22Rv1 (cell line): ENCODE results near the gene WDR35.

Experiments used
- H3K27ac ChIP-seq: fragments of 450-650 bp; 2 replicates; pipeline ENCODE4 v1.5.1; 2017
- CTCF ChIP-seq: fragments of 450-650 bp; IDR thresholded peaks from 2 replicates; pipeline ENCODE4 v1.5.1; 2017; ENCODE audit warnings: mild to moderate bottlenecking
- ZFX ChIP-seq: fragments of 450-650 bp; IDR thresholded peaks from 2 replicates; pipeline ENCODE4 v1.6.1; 2017; ENCODE audit warnings: antibody characterized with exemption, borderline replicate concordance

WDR35 gene

GRCh38 chr2:19971691-19972090 lies 18.2 kb downstream of the WDR35 start:
- no peak for TF ChIP-seq CTCF
- TF ChIP-seq ZFX = no peak
- no peak overlapping the region for H3K27ac ChIP-seq

- TF ChIP-seq ZFX (no peak), CTCF (no peak)
- no peak overlapping the region for H3K27ac ChIP-seq
These were observed 26.5 kb downstream of the WDR35 start for GRCh38 chr2:19963386-19963785.

- TF ChIP-seq CTCF (peak; percentile 94), ZFX (no peak)
- H3K27ac ChIP-seq = no peak overlapping the region
These were observed 34.1 kb downstream of the WDR35 start for GRCh38 chr2:19955544-19956422.

GRCh38 chr2:19949071-19949470 lies 40.8 kb downstream of the WDR35 start:
- no peak overlapping the region for H3K27ac ChIP-seq
- TF ChIP-seq CTCF (no peak), ZFX (no peak)

GRCh38 chr2:19947184-19947940 lies 42.5 kb downstream of the WDR35 start:
- TF ChIP-seq CTCF (no peak), ZFX (no peak)
- H3K27ac ChIP-seq = no peak overlapping the region

- no peak for TF ChIP-seq ZFX
- no peak for TF ChIP-seq CTCF
These were observed 45.6 kb downstream of the WDR35 start for GRCh38 chr2:19944205-19944845.

More at GRCh38 chr2:19944205-19944845, 45.6 kb downstream of the WDR35 start:
- no peak overlapping the region for H3K27ac ChIP-seq
